ENCODE data around the gene TSPAN9. TPM values are rescaled to one million over a fixed set of nuclear protein-coding genes. Genes with fewer than 3 reads are reported as not detected.

The TSPAN9 gene
- total RNA-seq, 4 donors from 2014 or later: 23.4 to 43.3 (median 29.4) TPM

GRCh38 chr12:3236345-3237187, 159.4 kb downstream of the TSPAN9 start:
- TF ChIP-seq CTCF (IDR thresholded peaks at IDR 0.05): no peak
- DNase-seq (ENCODE audit: low spot score) (no peak), ATAC-seq (ENCODE audit: low FRiP score) (peak; percentile 93)

- TF ChIP-seq CTCF (IDR thresholded peaks at IDR 0.05): no peak
- no peak for DNase-seq (ENCODE audit: low spot score)
- ATAC-seq (ENCODE audit: low FRiP score): no peak
Observed at GRCh38 chr12:3238196-3238595, 161.0 kb downstream of the TSPAN9 start.

- DNase-seq (ENCODE audit: low spot score) (no peak), ATAC-seq (ENCODE audit: low FRiP score) (no peak)
Observed at GRCh38 chr12:3241621-3242020, 164.4 kb downstream of the TSPAN9 start.

GRCh38 chr12:3242199-3242863, 165.2 kb downstream of the TSPAN9 start:
- DNase-seq (ENCODE audit: low spot score) (no peak), ATAC-seq (ENCODE audit: low FRiP score) (no peak)
- no peak for TF ChIP-seq CTCF (IDR thresholded peaks at IDR 0.05)

More at GRCh38 chr12:3241621-3242020, 164.4 kb downstream of the TSPAN9 start:
- no peak for TF ChIP-seq CTCF (IDR thresholded peaks at IDR 0.05)

GRCh38 chr12:3243376-3244084, 166.4 kb downstream of the TSPAN9 start:
- DNase-seq (ENCODE audit: low spot score) (no peak), ATAC-seq (ENCODE audit: low FRiP score) (peak; percentile 8)
- TF ChIP-seq CTCF (IDR thresholded peaks at IDR 0.05): no peak

- DNase-seq (ENCODE audit: low spot score) (no peak), ATAC-seq (ENCODE audit: low FRiP score) (no peak)
- no peak for TF ChIP-seq CTCF (IDR thresholded peaks at IDR 0.05)
Observed at GRCh38 chr12:3244219-3244750, 167.1 kb downstream of the TSPAN9 start.

All from omental fat pad (tissue), 4 donors.